ENCODE data around the gene PLAAT4.

DNA sequence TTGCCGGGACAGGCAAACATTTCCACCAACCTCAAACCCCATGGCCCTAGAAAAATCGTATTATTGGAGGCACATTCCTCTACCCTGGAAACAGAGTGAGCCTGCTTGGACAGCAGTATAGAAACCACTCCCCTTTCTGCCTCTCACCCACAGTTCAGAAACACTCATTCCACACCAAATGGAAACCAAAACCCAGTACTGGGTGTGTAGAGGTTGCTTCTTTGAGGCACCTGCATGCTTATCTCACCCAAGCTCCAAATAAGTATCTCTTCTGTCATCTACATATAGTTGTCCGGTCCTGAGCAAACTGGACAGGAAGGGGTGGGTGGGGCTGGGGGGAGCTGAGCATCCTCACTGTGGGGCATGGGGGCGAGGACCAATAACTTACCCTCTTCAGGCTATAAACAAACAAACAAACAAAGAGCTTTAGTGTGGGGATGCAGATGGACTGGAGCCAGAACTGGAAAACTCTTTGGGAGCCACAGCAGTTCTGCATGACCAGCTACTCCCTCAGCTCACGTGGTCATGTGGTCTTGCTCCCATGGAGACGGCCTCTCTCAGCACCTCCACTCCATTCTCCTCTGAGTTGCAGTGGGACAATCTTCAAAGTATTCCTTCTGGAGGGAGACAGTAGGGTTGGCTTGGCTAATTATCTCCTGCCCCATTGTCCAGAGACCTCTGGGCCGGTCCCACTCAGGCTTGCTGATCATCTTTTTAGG lies 27.6 kb downstream of the PLAAT4 start:
- TF ChIP-seq, protein P1, sequence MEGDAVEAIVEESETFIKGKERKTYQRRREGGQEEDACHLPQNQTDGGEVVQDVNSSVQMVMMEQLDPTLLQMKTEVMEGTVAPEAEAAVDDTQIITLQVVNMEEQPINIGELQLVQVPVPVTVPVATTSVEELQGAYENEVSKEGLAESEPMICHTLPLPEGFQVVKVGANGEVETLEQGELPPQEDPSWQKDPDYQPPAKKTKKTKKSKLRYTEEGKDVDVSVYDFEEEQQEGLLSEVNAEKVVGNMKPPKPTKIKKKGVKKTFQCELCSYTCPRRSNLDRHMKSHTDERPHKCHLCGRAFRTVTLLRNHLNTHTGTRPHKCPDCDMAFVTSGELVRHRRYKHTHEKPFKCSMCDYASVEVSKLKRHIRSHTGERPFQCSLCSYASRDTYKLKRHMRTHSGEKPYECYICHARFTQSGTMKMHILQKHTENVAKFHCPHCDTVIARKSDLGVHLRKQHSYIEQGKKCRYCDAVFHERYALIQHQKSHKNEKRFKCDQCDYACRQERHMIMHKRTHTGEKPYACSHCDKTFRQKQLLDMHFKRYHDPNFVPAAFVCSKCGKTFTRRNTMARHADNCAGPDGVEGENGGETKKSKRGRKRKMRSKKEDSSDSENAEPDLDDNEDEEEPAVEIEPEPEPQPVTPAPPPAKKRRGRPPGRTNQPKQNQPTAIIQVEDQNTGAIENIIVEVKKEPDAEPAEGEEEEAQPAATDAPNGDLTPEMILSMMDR (IDR thresholded peaks at IDR 0.05): no peak
- TF ChIP-seq POLR2A (IDR thresholded peaks at IDR 0.05): no peak
